Glomerular endothelial cell (primary cell): ENCODE measurements around the gene FHIT. TPM values are rescaled to one million over a fixed set of nuclear protein-coding genes. Genes with fewer than 3 reads are reported as not detected.

Experiments used
- DNase-seq: peaks from one replicate; pipeline ENCODE4 v3.0.0-alpha.2; 2011; ENCODE audit warnings: low read depth, low spot score; ENCODE audit errors: extremely low read depth
- total RNA-seq: library from RNA; depleted of rRNA; stranded (reverse); fragments of >200 nt; gene quantifications from 2 replicates; pipeline ENCODE4 v1.2.3, GENCODE V29; 2015

The FHIT gene
- total RNA-seq, 1 donor from 2014 or later, result 8.1 TPM

DNA sequence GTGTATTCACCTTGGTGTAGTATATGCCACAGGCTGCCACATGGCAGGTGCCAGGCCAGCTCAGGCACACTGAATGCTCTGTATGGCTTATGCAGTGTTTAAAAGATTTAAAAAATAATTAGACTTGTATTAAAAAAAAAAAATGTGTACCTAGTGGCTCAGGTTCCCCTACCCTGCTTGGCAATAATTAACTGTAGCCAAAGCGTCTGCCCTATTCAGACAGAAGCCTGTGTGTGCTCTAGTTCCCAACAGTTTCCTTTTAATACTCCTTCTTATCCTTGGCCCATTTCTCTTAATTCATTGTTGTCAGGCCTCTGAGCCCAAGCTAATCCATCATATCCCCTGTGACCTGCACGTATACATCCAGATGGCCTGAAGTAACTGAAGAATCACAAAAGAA is 1449.2 kb downstream of the FHIT start:
- DNase-seq, result no peak

DNA sequence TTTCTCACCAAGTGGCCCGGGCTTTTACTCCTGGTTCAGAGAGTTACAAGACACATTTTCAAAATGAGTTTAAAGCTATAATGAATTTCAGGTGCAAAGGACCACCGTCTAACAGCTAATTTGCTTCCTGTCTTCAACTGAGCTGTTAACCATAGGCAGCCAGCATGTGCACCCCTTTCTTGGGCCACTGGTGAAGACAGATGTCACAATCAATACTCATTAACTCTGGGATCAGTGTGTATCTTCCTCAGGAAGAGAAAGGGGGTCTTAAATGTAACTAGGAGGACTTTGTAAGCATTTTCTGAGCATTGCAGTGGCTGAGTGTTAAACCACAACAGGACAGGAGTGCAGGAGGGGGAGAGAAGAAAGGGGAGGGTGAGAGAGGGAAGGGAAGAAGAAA is 1450.8 kb downstream of the FHIT start:
- no peak for DNase-seq

DNA sequence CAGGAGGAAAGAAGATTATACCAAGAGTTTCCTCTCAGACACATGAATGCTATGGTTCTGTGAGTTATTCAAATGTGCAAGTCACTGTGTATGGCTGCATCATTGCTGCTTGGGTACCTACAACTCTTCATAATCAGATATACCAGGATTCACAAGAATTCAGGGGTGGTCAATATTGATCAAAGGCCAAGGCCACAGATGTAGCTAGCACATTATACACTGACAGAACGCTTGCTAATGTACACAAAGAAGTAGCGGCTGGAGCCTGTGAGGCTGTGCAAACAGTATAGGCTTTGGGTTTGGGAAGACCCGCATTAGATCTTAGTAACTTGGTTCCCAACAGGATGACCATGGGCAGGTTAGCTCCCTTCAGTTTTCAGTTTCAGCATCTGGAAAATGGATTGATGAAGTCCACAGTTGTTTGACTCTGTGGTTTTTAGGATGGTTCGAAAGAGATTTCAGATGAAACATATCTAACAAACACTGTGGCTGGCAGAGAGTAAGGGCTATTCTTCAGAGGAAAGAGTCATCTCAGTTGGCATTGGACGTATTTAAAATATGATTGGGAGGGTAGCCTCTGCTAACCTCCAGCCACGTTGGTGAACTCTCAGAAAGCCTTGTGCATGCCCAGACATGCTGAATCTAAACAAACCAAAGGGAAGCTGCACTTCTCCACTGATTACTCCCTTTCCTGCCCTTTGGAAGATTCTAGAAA is 1452.7 kb downstream of the FHIT start:
- DNase-seq, result no peak

DNA sequence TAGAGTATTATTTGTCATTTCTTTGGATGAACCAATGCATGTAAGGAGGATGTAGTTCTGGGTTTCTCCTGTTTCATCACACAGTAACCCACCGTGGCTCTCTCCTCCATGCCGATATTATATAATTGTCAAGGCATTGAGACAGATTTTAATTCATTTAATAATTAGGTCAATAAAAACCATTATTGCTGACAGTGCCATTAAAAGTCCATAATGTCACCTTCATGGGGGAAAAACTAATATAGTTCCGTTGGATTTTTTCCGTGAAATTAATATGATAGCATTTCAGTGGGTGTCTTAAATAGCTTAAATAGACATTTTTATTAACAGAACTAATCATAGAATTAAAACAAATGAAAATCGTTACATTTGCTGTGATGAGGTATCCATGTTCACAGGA is 1453.7 kb downstream of the FHIT start:
- DNase-seq, result no peak

DNA sequence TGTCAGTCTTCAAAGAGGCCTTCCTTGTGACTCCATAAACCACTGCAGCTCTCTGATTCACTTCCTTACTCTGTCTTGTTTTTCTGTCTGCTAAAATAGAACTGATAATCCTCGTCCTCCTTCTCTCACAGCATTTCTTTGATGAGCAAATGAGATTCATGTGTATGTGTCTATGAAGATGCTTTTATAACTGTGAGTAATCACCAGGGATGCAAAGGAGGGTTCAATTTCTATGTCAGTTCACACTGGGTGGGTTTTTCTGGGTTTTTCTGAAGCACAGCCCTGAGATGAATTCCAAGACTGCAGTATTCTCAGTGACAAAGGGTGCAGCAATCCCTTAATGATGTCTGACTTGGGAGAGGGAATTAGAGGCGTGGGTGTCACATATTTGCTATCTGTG is 1454.8 kb downstream of the FHIT start:
- no peak for DNase-seq

DNA sequence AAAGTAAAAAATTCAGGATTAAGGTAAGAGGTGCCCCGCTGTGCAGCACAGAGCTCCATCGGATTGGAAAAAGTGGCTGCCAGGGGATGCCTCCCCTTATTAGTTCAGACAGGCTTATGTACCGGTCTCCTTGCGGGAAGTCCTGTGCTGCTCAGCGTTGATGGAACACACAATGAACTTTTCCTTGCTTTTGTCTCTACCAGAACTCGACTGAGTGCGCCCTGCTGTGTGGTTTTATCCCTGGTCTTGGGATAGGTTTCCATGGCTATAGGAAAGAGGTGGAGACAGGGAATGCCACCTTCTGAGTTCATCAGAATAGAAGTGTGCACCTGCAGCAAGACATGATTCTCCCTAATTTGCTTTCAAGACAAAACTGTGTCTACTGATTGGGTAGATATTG is 1455.5 kb downstream of the FHIT start:
- no peak for DNase-seq

DNA sequence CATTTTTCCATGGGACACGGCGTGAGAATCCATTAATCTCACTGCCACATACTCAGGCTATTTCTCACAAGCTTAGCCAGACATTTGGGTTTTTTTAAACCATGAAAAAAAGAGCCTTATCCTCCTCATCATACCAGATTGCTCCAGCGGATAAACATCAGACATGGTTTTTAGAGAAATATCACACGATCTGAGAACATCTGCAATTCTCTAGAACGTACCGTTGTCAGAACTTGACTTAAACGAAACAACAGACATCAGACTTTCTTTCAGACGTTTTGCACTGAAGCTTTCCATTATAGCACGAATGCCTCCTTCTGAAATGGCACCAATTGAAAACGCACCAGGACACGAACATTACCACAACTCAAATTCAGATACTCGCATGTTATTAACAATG is 1457.3 kb downstream of the FHIT start:
- DNase-seq, result no peak

DNA sequence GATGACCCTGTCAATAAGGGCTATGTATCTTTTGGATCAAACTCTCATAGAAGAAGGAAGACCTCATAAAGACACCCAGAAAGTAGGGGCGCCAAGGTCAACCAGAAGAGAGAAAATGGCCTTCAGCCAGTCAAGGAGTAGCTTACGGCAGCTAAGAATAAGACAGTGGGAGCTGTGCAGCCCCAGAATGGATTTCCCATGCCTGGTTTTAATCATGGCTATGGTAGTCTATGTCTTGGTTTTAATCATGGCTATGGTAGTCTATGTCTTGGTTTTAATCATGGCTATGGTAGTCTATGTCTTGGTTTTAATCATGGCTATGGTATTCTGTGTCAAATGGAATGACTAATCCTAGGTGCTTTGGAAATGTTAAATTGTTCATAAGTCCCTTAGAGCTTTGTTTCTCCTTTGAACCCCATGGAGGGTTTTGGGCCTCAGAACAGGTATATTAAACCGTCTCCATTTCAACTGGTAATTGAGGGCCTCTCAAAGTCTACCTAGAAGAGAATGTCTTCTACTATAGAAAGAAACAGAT is 1459.4 kb downstream of the FHIT start:
- DNase-seq, result no peak

DNA sequence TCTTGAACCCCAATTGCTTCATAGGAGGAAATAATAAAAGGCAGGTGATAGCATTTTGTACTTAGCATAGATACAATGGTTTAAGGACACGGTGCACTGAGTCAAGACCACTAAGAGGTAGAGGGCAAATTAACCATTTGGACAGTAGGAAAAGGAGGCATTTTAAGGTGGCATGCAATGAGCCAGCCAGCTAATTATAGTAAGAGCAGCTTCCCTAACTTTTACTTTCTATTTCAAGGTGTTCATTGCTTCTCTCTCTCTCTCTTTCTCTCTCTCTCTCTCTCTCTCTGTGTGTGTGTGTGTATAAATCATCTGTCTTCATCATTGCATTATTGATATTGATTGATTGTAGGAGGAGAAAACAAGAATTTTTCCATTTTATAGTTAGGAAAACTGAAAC is 1461.0 kb downstream of the FHIT start:
- no peak for DNase-seq

DNA sequence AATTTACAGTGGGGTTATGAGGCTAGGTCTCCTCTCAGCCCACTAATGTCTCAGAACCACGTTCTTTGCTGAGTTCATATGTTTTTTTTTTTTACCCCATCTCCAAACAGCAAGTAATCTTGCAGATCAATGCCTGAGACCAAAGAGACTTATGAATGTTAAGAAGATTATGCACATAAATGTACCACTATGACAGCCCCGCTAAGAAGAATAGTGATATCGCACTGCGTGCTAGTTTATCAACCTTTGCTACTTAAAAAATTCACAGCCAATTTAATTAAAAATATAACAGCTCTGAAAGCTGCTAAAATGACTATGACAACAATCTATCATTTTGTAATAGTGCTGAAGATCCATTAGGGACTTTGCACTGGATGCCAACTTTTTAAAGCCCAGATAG is 1462.5 kb downstream of the FHIT start:
- no peak for DNase-seq

DNA sequence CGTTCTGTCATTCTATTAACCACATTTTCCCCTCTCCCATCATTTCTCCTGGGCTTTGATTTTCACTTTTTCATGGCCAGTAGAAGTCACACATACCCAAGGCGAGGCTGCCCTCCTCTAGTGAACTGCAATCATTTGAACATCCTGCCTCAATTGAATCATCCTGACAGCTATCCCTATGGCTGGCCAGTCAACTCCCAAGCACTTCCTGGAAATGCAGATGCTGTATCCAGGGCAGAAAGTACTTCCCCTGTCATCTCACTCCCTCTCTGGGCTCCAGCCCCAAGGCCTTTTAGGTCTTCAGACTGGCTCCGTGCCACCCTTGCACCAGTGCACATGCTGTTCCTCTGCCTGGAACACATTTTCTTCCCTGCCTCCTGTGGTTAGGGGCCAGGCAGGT is 1463.1 kb downstream of the FHIT start:
- DNase-seq, result no peak

DNA sequence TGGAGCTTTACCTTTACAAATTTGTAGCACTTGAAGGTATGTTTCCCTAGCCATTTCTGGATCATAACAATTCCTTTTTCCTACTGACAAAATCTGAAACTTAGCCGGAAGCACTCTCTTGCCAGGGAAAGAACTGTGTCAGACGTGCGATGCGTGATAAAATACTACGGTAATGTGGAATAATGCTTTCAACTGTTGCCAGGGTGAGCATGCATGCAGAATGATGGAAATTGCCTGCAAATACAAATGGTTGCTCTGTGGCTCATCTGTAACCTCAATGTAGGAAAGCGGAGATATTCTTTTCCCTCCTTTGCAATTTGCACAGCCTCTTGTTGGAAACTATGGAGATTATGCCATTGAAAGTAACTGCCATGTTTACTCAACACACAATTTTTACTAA is 1464.9 kb downstream of the FHIT start:
- DNase-seq, result no peak

DNA sequence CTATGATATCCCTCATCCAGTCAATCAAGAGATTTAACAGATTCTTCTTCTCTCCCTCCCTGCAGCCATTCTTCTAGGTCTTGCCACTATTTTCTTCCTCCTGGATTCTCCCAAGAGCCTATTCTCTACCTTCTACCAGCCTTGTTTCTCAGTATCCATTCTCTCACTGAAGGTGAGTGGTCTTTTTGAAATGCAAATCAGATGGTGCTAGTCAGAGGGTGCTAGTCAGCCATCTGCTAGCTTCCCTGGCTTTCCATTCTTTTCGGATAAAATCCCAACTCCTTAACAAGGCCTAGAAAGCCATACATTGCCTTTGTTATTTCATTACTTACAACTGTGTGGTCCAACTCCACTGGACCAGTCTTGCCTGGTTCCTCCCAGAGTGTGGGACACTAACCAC is 1467.1 kb downstream of the FHIT start:
- no peak for DNase-seq

DNA sequence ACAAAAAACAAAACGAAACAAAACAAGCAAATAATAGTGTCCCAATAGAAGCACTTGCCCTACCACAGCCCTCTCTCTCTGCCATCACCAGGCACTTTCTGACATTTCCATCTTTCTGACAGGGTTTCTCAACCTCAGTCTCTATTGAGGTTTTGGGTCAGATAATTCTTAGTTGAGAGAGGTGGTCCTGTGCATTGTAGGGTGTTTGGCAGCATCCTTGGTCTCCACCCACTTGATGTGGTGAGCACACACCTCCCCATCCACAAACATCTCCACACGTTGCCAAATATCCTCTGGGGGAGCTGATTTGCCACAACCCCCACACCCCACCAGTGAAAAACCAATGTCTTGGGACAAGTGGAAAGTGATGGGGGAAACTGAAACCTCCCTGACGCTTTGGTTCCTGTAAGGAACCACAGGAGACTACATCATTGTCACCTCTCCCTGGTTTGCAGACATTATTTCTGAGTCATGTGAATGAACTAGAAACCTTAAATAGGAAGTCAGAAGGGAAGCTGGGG is 1467.7 kb downstream of the FHIT start:
- DNase-seq, result no peak

DNA sequence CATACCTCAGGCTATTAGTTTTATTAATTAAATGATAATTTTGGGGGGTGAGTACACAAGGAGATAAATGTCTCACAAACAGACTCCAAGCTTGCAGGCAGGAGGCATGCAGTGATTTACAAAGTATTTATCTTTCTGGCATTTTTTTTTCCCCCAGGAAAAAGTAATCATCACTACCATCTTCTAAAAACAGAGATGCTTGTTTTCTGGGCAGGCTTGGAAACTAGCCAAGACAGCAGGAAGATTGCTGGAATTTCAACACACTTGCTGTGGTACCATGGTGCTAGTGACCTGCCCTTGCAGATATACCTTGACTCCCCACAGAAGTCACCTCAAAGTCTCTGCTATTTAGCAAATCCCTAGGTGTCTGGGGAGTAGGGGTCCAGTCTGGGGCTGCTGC is 1468.6 kb downstream of the FHIT start:
- DNase-seq, result no peak

DNA sequence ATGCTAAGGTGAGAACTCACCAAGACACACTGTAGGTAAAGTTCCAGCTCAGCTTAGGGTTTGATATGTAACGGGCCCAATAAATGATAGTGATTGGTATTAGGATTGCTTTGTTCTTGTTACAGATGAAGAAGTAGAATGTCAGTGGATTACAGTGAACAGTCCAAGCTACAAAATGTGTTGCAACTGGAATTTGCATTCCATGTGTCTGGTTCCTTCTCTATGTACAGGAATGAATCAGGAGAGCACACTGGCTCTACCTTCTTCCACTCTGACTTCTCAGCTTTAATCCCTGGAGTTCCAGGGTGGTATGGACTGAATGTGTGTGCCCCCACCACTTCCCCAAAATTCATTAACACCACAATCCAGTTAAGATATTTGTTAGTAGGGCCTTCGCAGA is 1471.0 kb downstream of the FHIT start:
- no peak for DNase-seq

DNA sequence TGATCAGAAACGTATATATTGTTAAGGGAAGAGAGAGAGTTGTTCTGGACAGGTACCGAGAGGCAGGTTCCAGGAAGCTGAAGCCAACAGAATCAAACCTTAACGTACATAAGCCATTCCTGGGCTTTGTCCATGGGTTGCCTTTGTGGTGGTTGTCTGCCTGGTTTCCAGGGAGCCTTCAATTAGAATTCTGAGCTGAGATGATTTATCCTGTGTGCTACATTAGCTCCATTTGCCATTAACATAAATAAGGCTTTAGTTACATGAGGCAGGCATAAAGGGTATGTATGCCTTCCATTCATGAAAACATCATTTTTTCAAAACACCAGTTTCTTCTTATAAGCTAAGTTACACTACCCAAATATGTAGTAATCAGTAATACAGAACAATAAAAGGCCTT is 1472.0 kb downstream of the FHIT start:
- DNase-seq, result no peak

DNA sequence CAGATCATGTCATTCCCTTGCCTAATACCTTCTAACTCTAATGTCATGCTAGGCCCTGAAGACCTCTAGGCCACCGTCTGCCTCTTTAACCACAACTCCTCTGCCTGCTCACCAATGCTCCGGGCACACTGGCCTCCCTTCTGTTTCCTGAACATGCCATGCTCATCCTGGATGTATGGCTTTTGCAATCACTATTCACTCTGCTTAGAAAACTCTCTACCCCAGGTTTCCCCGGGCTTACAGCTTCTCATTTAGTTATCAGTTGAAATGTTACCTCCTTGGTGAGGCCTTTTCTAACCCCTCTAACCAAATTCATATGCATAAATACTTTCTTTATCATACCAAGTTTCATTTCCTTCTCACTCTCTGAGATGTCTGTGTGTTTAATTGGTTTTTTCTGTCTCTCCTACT is 1473.6 kb downstream of the FHIT start:
- no peak for DNase-seq

DNA sequence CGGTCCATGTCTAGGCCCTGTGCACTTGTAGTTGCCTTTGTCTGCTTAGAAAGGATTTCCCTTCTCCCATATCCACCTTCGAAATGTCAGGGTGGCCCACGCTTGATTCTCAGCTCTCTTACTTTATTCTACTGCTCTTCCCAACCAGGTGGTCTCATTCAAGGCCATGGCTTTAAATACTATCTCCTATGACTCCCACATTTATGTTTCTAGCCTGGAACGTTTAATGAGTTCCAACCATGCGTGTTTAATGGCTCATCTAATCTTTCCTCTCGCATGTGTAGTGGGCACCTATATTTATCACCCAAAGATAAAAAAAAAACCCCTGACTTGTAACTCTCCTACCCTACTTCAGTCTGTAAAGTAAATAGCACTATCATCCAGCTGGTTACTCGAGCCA is 1474.2 kb downstream of the FHIT start:
- DNase-seq, result no peak

DNA sequence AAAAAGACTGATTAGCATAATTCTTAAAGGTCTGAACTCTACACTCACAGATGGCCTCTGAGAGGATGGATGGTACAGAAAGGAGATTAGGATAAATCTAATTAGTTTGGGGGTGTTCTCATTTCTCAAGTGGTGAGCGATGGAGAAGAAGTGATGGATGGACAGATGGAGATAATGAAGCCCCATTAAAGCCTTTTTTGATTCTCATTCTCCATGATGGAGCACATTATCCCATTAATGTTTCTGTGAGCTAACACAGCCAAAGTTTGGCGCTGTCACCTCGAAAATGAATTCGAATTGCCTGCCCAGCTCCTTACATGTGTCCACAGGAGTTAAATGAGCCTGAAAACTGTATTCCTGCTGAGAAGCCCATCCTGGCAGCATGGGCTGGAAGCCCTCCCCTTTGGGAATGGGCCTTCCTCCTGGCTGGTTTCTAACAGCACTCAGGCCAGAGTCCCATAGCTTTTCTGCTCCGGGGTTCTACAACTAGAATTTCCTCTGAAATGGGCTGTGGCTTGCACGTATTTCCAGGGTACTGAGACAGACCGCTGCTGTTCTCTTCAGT is 1475.4 kb downstream of the FHIT start:
- no peak for DNase-seq

DNA sequence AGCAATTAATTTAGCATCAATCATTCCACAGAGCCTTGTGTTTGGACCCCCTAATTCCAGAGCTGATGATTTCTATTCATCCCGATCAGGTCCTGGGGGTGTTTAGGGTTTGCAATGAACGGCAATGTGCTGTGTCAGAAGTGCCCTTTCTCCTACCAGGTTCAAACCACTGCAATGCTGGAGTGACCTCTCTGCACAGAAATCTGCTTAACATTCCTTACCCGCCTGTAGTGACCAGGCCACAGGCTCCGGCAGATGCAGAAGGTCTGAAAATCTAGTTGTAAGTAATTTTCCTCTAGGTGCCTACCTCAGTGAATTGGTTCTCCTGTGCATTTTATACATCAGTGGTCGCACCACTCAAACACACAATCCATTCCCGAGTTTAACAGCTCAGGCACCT is 1476.1 kb downstream of the FHIT start:
- DNase-seq, result no peak

DNA sequence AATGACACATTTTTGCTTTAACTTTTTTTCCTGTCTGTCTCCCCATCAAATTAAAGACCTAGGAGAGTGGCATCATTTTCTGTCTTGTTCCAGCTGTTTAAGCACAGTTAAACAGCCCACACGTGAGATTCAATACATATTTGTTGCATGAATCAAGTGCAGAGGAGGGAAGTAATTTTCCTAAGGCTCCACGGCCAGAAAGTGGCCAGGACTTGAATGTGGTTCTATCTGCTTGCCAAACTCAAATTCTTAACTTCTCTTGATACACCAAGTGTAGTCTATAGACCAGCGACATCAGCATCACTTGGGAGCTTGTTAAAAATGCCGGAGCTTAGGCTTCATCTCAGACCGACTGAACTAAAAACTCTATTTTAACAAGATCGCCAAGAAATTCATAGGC is 1476.6 kb downstream of the FHIT start:
- no peak for DNase-seq
